ENCODE results near the gene NPM3.
A peak's percentile ranks its signal among the peaks of the same experiment; 100 is the strongest.

The NPM3 gene, protein sequence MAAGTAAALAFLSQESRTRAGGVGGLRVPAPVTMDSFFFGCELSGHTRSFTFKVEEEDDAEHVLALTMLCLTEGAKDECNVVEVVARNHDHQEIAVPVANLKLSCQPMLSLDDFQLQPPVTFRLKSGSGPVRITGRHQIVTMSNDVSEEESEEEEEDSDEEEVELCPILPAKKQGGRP

DNA sequence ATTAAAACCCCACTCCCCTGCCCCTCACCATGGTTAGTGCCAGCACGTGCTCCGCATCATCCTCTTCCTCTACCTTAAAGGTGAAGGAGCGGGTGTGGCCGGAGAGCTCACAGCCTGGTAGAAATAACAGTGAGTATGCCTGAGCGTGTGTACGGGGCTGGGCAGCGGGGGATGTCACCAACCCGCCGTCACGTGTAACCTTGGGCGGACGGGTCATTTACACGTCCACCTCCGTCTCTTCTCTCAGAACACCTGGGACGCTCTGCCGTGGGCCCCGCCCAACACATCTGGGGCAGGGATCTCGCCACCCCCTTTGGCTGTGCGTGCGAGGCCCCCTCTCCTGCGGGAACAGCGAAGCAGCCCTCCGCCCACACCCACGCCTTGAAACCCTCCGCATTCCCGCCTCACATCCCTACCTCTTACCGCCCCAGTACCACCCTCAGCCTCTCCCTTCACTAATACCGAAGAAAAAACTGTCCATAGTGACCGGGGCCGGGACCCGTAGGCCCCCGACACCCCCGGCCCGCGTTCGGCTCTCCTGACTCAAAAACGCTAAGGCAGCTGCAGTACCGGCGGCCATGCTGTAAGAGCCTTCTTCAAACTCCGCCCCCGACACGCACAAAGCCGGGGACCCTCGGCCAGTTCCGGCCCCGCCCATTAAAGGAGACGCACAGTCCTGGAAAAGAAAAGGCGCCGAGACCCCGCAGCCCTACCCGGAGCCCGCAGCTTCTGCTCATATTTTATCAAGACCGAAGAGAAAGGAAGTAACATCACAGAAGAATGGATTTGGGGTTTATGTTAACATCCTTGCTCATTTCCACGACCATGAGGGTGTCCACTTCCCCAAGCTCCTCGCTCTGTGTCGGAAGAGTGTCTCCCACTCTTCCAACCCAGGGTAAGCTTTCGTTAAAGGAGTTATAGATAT is at the start of gene NPM3:
Gene NPM3, minus strand, starts transcription at position 636 of the 925 bp plus-strand sequence. Its CDS starts 56 bp downstream, at position 580.
- DNase-seq, result peak; percentile 88

DNA sequence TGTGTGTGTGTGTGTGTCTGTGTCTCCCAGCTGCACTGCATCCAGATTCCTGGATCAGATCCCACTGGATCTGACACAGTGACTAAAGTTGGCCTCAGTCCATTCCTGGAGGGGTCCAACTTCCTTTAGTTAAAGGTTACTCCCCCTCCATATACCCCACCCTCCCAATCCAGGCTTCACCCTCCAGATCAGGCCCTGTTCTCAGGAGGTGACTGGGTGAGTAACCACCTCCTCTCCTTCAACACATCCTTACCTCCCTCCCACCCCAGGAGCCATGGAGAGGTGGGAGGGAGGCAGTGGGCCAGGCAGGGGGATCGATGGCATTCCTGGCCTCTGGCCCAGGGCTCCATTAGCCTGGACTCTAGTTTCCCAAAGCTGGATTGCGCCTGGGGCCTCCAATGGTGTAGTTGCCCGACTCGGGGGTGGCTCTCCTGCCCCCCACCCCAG is 49.1 kb upstream of the NPM3 start:
- DNase-seq, result no peak

DNA sequence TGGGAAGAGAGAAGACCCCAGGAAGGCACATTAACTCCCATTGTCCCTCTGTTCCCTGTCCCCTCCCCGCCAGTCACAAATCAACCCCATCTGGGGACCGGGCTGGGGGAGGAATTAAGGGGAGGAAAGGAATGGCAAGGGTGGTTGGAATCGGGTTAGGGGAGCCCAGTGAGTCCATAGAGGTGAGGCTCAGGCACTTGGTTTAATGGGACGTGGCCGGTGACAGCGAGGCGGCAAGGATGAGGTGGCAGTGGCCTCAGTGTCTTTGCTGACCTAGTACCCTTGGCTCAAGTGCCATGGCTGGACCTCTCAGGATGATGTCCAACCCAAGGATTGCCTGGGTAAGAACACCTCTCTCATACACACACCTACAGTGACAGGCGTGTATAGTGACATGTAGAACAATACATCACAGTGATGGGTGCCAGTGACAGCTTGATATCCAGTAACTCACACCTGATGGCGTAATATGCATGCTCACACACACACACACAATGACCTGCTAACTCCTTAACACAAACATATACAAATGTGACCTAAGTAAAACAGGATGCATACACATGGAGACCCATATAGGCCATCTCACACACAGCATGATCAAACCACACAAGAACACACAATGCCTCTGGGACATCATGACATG is 48.0 kb upstream of the NPM3 start:
- no peak for DNase-seq

DNA sequence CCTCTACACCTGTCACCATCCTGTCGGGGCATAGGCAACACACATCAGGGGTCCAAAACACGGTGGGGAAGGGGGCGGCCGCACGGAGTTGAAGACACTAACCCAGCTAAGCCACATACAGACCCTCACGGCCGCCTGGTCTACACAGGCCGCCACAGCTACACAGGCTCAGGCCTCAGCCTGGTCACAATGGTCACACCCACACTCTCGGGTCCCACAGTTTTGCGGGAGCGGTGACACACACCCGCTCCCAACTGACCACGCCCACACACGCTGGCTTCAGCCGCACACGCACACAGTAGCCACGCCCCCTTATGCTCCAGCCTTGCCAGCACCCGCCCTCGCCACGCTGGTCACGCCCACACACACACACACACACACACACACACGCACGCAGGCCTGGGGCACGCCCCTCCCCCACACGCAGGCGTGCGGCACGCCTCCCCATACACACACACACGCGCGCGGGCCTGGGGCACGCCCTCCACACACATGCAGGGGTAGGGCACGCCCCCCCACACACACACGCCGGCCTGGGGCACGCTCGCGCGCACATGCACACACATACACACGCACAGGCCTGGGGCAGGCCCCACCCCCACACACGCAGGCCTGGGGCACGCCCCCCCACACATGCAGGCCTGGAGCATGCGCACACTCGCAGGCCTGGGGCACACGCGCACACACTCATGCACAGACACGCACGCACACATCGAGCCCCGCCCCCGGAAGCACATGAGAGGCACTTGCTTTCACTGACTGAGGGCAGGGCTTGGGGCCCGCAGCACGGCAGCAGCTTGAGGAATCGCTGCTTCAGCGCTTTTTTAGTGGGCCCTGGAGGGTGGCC is 47.3 kb upstream of the NPM3 start:
- peak; percentile 93 for DNase-seq

DNA sequence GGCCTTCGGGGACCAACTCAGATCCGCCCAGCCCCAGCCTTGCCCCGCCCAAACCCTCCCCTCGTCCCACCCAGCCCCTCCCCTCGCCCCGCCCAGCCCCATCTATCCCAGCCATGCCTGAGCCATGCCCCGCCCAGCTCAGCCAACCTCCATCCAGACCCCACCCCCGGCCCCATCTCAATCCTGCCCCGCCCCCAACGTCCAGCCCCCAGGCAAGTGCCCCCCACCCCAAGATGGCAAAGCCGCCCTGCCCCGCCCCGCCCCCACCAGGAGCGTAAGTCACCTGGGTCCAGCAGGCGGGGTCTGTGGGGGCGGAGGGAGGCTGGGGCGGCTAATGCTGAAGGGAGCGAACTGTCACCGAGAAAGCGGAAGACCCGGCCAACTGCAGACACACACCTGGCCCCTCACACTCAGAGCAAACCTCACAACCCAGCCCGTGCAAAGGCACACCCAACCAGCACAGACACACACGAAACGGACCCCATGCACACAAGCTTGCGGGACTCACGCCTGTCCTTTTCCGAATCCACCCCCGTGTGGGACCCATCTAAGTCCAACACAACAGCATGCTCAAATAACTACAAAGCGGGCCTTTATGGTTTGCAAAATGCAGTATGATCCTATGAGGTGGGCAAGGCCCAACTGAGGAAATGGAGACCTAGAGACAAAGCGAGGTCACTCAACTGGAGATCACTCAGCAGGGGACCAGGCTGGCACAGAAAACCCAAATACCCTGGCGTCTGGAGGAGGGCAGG is 46.5 kb upstream of the NPM3 start:
- peak; percentile 68 for DNase-seq

DNA sequence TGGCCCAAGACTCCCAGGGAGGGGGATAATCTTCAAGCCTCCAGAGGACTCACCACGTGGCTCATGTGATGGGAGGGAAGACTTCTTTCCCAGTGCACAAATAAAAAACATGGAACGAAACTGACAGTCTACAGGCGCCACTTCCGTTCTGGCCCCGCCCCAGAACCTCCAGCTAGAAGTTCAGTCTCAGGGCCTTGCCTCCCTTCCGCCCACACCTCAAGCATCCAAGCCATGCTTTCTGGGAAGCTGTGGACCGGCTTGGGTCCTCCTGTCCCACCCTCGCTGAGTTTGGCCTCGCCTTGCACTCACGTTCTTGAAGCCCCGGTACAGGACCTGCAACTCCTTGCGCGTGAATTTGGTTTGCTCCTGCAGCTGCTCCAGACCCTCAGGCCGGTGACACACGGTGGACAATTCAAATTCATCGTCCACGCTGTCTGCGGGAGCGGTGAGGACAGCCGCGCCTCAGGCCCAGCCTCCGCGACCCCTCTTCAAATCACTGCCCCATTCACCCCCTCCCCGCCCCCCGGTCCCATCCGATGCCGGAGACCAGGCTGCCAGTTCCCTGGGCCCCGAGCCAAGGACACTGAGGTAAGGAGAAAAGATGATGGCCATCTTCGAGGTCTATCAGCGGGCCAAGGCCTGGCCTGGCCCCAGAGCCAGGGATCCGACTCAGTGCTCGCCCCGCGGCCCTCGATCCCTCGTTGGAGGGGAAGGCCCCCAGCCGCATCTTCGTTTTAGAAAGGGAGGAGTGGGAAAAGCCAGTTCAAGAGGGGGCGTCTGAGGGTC is 45.7 kb upstream of the NPM3 start:
- DNase-seq, result no peak

DNA sequence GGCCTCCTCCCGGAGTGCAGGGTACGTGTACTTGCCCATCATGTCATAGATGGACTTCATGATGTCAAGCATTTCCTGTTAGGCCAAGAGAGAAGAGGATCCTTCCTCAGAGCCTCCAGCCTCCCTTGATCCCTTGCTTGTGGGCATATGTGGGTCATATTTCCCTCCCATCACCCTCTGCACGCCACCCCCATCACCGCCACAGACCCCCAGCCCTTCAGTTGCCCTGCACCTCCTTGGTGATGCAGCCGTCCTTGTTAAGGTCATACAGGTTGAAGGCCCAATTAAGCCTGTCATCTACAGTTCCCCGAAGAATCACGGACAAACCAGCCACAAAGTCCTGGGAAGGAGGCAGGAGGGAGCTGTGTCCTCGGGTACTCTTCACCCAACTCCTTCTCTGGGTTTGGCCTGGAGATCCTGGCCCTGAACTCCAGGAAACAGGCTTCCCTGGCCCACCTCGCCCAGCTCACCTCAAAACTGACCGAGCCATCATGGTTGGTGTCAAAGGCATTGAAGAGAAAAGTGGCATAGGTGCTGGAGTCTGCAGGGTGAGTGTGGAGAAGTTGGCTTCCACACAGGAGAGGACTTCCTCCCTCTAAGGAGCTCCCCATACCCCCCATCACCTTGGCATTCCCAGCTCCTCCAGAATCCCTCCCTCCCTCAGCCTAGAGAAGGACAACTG is 44.8 kb upstream of the NPM3 start:
- no peak for DNase-seq

DNA sequence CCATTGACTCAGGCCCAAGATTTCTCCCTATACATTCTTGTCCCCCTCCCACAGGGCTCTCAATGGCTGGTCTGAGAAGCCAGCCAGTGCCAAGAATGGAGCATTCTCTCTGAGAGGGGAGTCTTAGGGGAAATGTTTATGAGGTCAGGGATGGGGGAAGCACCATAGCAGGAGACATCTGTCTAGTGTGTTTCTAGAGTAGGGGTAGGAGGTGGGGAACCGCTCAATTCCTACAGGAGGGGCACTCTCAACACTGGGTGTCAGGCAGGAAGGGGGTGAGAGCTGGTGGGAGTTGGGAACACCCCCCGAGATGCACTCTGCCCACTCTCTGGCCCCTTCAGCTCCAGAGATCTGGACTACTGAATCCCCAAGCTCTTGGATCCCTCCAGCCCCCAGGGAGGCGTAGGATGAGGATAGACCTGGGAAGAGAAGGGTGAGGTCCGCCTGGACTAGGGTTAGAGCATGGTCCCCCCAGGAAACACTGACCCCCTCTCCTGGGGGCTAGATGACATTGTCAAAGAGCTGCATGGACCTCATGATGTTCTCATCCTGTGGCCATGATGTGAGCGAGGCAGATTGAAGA is 43.7 kb upstream of the NPM3 start:
- DNase-seq, result no peak

DNA sequence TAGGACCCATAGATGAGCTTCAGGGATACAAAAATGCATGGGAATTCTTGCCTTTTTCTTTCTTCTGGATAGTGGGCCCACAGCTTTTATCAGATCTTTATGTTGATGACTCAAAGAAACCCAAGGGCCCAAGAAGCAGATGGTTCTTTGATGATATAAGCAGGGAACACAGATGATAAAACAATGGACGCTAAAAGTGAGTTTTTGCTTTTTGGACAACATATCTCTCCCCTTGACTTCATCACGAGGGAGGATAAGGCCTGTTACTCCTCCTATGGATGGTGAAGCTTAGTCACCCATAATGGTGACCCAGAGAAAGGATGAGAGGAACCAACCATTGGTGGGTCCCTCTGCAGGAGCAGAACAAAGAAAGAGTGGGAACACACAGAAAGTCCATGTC is 41.5 kb upstream of the NPM3 start:
- DNase-seq, result no peak

DNA sequence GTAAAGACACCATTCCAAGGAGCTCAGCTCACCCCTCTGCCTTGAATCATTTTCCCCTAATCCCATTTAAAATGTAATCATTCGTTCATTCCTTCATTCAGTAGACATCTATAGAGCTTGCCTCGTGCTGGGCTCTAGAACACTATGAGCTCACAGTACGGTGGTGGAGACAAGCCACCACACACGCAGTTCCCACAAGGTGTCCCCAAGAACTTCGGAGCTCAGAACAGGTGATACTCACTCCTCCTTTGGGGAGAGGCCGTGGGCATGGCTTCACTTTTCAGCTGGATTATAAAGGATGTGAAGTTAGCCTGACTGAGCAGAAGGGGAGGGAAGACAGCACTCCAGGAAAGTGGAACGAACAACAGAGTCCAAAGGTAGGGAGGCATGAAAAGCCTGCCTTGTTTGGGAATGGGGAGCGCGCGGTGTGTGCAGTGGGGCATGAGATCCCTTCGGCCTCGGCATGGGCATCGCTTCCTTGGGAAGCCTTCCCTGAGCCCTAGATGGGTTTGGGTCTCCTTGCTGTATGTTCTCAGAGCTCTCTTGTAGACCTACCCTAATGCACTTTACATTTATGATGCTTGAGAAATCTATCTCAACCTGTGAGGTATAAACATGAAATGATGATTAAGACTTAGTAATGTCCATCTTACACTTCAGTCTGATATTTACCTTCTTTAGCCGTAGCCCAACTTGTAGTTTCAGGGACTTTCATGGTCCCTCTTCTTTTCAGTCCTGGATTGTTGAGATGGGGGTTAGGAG is 35.8 kb upstream of the NPM3 start:
- no peak for DNase-seq

DNA sequence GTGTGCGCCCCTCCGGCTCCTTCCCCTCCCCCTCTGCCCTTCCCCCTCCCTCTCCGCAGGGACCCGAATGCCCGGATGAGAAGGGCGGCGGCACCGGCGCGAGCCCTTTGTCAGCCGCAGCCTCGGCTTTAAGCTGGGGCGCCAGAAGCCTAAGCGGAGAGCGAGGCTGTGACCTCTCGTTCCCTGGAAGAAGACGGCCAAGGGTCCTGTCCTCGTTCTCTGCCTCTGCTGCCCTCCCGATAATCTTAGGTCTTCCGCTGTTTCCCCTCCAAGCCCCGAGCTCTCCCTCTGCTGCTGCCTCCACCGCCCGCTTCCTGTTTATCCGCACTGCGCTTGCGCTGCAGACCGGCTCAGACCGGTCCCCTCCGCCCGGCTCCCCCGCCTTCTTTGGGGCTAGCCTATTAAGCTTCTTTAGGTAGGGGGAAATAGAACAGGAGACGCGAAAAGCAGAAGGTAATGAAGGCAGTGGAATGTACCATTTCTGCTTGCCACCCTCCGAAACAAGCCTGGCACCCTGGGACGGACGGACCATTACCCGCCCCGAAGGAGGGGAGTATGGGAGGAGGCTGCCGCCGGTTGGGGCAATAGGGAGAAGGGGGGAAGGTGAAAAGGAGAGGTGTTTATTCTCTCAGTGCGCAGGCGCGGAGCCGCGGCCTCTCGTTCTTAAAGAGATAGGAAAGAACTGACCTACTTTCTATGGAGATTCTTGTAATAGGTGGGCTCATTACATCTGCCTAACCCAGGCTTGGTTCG is 35.0 kb upstream of the NPM3 start, which contains the start of gene OGA:
Gene OGA, minus strand, starts transcription at position 326 of the 753 bp plus-strand sequence. CDS start 422 bp downstream, outside the sequence.
- DNase-seq, result peak; percentile 100

DNA sequence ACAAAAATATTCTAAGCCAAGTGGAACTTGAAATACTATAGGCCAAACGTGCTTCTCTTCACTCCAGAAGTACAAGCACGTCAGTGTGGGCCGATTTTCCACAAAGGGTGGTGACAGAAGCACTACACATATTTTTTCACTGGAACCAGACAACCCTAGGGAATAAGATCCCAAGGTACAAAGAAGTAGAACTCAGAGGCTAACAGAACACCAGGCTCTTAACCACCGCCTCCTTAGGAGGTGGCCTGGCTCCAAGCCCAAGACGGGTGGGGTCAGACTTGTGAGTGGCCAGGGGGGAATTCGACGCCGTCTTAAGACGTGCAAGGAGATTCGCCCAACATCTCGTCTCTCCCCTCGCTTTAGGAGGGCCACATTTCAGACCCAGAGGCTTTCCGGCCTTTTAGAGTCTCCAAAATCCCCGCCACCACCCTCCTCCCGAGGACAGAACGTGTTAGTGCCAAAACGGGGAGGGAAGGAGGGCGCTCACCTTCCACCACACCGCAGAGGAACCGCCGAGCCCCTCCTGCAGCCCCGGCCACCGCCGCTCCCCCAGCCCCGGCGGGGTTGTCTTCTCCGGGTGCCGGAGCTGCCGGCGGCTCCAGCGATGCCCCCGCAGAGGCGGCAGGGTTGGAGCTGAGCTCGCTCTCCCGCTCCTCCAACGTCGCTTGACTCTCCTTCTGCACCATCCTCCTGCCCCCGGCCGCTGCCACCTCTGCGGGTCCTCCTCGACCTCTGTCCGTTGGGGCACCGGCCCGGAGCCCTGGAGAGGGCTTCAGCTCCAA is 34.3 kb upstream of the NPM3 start:
- DNase-seq, result no peak

DNA sequence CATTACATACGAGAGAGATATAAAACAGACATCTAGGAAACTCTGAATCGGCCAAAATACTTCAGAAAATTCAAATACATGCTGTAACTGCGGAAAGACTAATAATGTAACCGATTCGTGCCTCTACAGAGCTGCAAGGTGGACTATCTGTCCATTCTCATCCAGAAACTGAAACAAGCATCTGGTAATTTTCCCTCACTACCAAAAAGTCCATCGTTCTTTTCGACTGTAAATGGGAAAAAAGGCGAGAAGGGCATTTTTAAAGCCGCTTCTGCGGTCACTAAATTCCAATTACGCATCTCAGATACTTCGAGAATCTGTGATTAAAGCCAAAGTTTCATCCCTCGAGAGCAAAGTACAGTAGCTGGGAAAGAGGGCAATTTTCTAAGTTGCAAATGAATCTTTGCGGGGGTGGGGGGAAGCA is 33.7 kb upstream of the NPM3 start:
- no peak for DNase-seq

DNA sequence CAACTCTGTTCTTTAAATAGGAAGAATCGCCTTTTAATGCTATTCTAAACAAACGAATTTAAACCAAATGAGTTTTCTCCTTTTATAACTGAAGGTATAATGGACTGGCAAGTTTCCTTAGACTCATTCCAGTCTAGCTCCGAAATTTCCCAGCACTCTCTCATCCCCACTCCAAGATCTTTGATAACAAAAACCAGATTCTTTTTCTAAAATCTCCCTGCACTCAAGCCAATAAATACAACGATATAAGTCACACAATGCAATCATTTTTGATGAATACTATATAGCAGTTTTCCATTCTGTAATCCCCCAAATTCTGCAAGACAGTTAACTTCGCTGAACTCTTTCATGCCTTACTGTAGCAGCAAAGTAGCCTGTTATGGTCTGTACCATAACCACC is 33.1 kb upstream of the NPM3 start:
- no peak for DNase-seq

DNA sequence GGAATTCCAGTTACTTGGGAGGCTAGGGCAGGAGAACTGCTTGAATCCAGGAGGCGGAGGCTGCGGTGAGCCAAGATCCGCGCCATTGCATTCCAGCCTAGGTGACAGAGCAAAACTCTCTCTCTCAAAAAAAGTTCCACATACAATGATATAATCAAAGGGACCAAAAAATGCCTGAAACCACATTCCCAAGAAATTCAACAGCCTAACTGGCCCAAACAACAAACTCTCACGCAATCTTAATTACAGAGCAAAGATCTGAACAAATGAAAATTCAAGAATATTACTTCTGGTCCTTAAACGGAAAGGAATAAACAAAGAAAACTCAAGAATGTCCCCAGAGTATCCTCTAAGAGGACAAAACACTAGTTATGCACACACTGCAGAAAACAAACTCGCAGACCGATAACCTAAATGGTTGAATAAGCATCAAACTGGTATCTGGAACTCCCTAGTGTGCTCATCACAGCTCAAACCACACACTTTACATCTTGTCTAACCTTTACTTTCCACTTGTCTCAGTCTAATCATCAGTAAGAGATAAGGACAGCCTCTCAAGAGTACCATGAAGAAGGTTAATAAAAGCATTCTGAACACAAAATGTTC is 31.3 kb upstream of the NPM3 start:
- DNase-seq, result no peak

DNA sequence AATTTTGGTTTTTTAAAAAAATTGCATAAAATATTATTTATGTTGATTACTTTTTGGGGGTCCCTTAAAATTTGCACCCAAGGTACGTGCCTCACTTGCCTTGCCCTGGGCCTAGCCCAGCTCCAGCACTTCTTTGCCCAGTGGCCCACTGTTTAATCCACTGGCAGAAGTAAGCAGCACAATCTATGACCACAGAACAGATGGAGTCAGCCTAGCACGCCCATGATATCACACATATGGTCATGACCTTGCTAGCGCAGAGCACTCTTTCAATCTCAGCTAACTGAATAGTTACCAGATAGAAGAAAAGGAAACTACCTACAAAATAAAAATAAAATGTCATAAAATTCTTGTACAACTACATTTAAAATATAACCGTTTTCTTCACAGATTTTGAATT is 29.4 kb upstream of the NPM3 start:
- DNase-seq, result no peak

DNA sequence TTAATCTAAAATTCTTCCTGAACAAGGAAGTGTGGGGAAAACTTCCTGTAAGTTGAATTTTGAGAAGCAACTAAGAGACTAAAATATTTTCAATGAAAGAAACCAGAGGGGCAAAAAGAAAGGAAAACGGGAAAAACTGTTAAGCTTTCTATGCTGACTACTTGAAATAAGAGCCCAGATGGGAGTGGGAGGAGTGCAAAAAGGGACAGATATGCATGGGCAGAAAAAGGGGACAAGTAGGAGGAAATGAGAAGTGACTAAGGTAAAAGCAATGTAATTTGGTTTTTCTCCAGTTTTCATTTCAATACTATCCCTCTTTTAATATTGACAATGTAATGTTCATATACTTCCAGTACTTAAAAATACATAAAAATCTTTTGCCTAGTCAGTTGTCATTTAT is 23.9 kb upstream of the NPM3 start:
- no peak for DNase-seq
